WTC11 (cell line): ENCODE measurements around the gene GADL1. TPM values are rescaled to one million over a fixed set of nuclear protein-coding genes. Genes with fewer than 3 reads are reported as not detected.

Source experiments
- ATAC-seq: fragments of 200-7000 bp; cut with Tn5 transposase; 2 replicates; pipeline ENCODE4 v1.10.0; 2021; ENCODE audit warnings: mild to moderate bottlenecking, moderate library complexity
- CTCF ChIA-PET: fragments of 300-600 bp; sonication (Branson Sonifier 250); formaldehyde crosslinking; loops from one replicate; lab custom pipeline; 2021; ENCODE audit warnings: antibody characterized with exemption; lab: Charles Lee
- POLR2A ChIA-PET: fragments of 350-600 bp; sonication (Branson Sonifier 250); formaldehyde crosslinking; loops from one replicate; lab custom pipeline; 2021; ENCODE audit warnings: antibody characterized with exemption; lab: Charles Lee
- DNase-seq: peaks from one replicate; pipeline ENCODE4 v3.0.0; 2021; ENCODE audit warnings: low spot score
- H3K27ac Mint-ChIP-seq: 2 replicates; pipeline ENCODE4 v1.8.0; 2021; ENCODE audit warnings: mixed read lengths
- H3K27me3 Mint-ChIP-seq: 2 replicates; pipeline ENCODE4 v1.8.0; 2021; ENCODE audit warnings: low read depth, mild to moderate bottlenecking, moderate library complexity, mixed read lengths
- H3K36me3 Mint-ChIP-seq: 2 replicates; pipeline ENCODE4 v1.8.0; 2021; ENCODE audit warnings: mixed read lengths
- H3K4me1 Mint-ChIP-seq: 2 replicates; pipeline ENCODE4 v1.8.0; 2022; ENCODE audit warnings: mixed read lengths
- H3K4me3 Mint-ChIP-seq: 2 replicates; pipeline ENCODE4 v1.8.0; 2021; ENCODE audit warnings: mild to moderate bottlenecking, moderate library complexity, mixed read lengths
- H3K9me3 Mint-ChIP-seq: 2 replicates; pipeline ENCODE4 v1.8.0; 2021; ENCODE audit warnings: mixed read lengths
- CREB1 ChIP-seq: sonication (generic); formaldehyde crosslinking; IDR thresholded peaks from 2 replicates; pipeline ENCODE4 v1.8.0; 2023; ENCODE audit warnings: mild to moderate bottlenecking, missing genetic modification reagents
- ELF4 ChIP-seq: sonication (generic); formaldehyde crosslinking; IDR thresholded peaks from 2 replicates; pipeline ENCODE4 v1.8.1; 2022; ENCODE audit warnings: low read depth, mild to moderate bottlenecking, moderate library complexity, missing genetic modification reagents
- EMX1 ChIP-seq: fragments of 250-450 bp; sonication (Bioruptor Pico); IDR thresholded peaks from 2 replicates; pipeline ENCODE4 v1.8.0; 2021; ENCODE audit warnings: mild to moderate bottlenecking
- ETV6 ChIP-seq: sonication (generic); formaldehyde crosslinking; IDR thresholded peaks from 2 replicates; pipeline ENCODE4 v1.8.1; 2022; ENCODE audit warnings: mild to moderate bottlenecking, missing genetic modification reagents
- FOXJ3 ChIP-seq: sonication (generic); formaldehyde crosslinking; IDR thresholded peaks from 2 replicates; pipeline ENCODE4 v1.9.0; 2021; ENCODE audit warnings: missing genetic modification reagents, mild to moderate bottlenecking, borderline replicate concordance
- FOXP1 ChIP-seq: sonication (generic); formaldehyde crosslinking; IDR thresholded peaks from 2 replicates; pipeline ENCODE4 v1.8.0; 2022; ENCODE audit warnings: missing genetic modification reagents, mild to moderate bottlenecking, moderate library complexity, borderline replicate concordance
- GTF2I ChIP-seq: fragments of 250-450 bp; sonication (Bioruptor Pico); conservative IDR thresholded peaks from 2 replicates; pipeline ENCODE4 v1.4.0; 2021; ENCODE audit warnings: mild to moderate bottlenecking
- HMGA2 ChIP-seq: fragments of 250-450 bp; sonication (Bioruptor Pico); IDR thresholded peaks from 2 replicates; pipeline ENCODE4 v1.4.0; 2021; ENCODE audit warnings: mild to moderate bottlenecking, moderate library complexity
- IRF2 ChIP-seq: sonication (generic); formaldehyde crosslinking; IDR thresholded peaks from 2 replicates; pipeline ENCODE4 v1.8.0; 2022; ENCODE audit warnings: low read depth, missing genetic modification reagents, borderline replicate concordance
- NFYB ChIP-seq: sonication (generic); formaldehyde crosslinking; conservative IDR thresholded peaks from 2 replicates; pipeline ENCODE4 v1.8.0; 2022; ENCODE audit warnings: low read depth, missing genetic modification reagents
- NR2C2 ChIP-seq: sonication (generic); formaldehyde crosslinking; IDR thresholded peaks from 2 replicates; pipeline ENCODE4 v1.8.0; 2022; ENCODE audit warnings: mild to moderate bottlenecking, missing genetic modification reagents
- PRRX2 ChIP-seq: fragments of 250-450 bp; sonication (Bioruptor Pico); IDR thresholded peaks from 2 replicates; pipeline ENCODE4 v1.8.0; 2021; ENCODE audit warnings: mild to moderate bottlenecking
- SOX15 ChIP-seq: fragments of 250-450 bp; sonication (Bioruptor Pico); IDR thresholded peaks from 2 replicates; pipeline ENCODE4 v1.9.0; 2021; ENCODE audit warnings: mild to moderate bottlenecking
- TCF7 ChIP-seq: sonication (generic); formaldehyde crosslinking; IDR thresholded peaks from 2 replicates; pipeline ENCODE4 v1.8.0; 2022; ENCODE audit warnings: mild to moderate bottlenecking, low read depth, missing genetic modification reagents, moderate library complexity
- ZNF232 ChIP-seq: sonication (generic); formaldehyde crosslinking; IDR thresholded peaks from 2 replicates; pipeline ENCODE4 v1.8.0; 2022; ENCODE audit warnings: mild to moderate bottlenecking, missing genetic modification reagents
- total RNA-seq: library from RNA; stranded (reverse); gene quantifications from 3 replicates; pipeline ENCODE4 v1.2.3, GENCODE V29; 2021
- TF ChIP-seq, protein P1 (sequence below): fragments of 200-600 bp; IDR thresholded peaks from 2 replicates; pipeline ENCODE4 v1.8.0; 2022; ENCODE audit warnings: antibody characterized with exemption
- TF ChIP-seq, protein P2 (sequence below): sonication (generic); formaldehyde crosslinking; IDR thresholded peaks from 2 replicates; pipeline ENCODE4 v1.8.0; 2022; ENCODE audit warnings: mild to moderate bottlenecking, missing genetic modification reagents
- TF ChIP-seq, protein P3 (sequence below): fragments of 250-450 bp; sonication (Bioruptor Pico); conservative IDR thresholded peaks from 2 replicates; pipeline ENCODE4 v1.9.0; 2021; ENCODE audit warnings: mild to moderate bottlenecking
- TF ChIP-seq, protein P4 (sequence below): sonication (generic); formaldehyde crosslinking; IDR thresholded peaks from 2 replicates; pipeline ENCODE4 v1.8.1; 2023; ENCODE audit warnings: mild to moderate bottlenecking, missing genetic modification reagents
- TF ChIP-seq, protein P5 (sequence below): fragments of 250-450 bp; sonication (Bioruptor Pico); IDR thresholded peaks from 2 replicates; pipeline ENCODE4 v1.8.0; 2021; ENCODE audit warnings: mild to moderate bottlenecking
- TF ChIP-seq, protein P6 (sequence below): sonication (generic); formaldehyde crosslinking; IDR thresholded peaks from 2 replicates; pipeline ENCODE4 v1.8.1; 2023; ENCODE audit warnings: mild to moderate bottlenecking, missing genetic modification reagents, moderate library complexity
- TF ChIP-seq, protein P7 (sequence below): sonication (generic); formaldehyde crosslinking; IDR thresholded peaks from 2 replicates; pipeline ENCODE4 v1.8.0; 2022; ENCODE audit warnings: mild to moderate bottlenecking, missing genetic modification reagents
- TF ChIP-seq, protein P8 (sequence below): sonication (generic); formaldehyde crosslinking; IDR thresholded peaks from 2 replicates; pipeline ENCODE4 v1.8.1; 2022; ENCODE audit warnings: low read depth, mild to moderate bottlenecking, moderate library complexity, missing genetic modification reagents, borderline replicate concordance

The GADL1 gene
- total RNA-seq, 1 experiment from 2014 or later, result 0.15 TPM

DNA sequence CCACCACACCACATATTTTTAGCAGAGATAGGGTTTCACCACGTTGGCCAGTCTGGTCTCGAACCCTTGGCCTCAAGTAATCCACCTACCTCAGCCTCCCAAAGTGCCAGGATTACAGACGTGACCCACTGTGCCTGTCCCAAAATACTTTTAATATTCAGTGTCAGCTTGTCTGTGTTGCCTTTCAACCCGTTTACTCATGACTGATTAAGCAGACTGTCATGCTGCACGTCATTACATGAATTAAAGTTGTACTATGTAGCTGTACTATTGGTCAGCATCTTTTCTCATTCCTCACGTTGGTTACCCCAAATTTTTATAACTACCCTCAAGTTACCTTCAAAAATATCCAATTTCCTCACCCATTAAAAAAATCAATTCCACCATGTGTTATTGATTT is 48.7 kb upstream of the GADL1 start (continued):
- TF ChIP-seq, protein P1, sequence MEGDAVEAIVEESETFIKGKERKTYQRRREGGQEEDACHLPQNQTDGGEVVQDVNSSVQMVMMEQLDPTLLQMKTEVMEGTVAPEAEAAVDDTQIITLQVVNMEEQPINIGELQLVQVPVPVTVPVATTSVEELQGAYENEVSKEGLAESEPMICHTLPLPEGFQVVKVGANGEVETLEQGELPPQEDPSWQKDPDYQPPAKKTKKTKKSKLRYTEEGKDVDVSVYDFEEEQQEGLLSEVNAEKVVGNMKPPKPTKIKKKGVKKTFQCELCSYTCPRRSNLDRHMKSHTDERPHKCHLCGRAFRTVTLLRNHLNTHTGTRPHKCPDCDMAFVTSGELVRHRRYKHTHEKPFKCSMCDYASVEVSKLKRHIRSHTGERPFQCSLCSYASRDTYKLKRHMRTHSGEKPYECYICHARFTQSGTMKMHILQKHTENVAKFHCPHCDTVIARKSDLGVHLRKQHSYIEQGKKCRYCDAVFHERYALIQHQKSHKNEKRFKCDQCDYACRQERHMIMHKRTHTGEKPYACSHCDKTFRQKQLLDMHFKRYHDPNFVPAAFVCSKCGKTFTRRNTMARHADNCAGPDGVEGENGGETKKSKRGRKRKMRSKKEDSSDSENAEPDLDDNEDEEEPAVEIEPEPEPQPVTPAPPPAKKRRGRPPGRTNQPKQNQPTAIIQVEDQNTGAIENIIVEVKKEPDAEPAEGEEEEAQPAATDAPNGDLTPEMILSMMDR, result no peak
- TF ChIP-seq FOXJ3 (CRISPR knock-in tag), result no peak
- no peak for TF ChIP-seq NFYB (CRISPR knock-in tag)
- TF ChIP-seq HMGA2 (CRISPR knock-in tag), result no peak
- TF ChIP-seq PRRX2 (CRISPR knock-in tag), result no peak

DNA sequence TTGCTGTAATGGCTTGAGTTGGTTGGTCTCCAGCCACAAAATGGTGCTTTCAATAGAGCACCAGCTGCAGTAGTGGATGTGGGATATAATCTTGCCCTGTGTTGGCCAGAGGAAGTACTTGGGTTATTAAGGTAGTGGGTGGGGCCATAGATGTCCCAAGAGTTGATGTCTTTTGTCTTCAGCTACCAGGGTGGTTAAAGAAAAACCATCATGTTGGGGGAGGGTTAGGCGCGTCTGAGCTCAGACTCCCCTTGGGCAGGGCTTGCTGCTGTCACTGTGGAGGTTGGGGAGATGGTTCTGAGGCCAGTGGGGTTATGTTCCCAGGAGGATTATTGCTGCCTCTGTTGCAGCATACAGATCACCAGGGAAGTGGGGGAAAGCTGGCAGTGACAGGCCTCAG is 46.9 kb upstream of the GADL1 start:
- ATAC-seq, result no peak
- TF ChIP-seq, protein P2, sequence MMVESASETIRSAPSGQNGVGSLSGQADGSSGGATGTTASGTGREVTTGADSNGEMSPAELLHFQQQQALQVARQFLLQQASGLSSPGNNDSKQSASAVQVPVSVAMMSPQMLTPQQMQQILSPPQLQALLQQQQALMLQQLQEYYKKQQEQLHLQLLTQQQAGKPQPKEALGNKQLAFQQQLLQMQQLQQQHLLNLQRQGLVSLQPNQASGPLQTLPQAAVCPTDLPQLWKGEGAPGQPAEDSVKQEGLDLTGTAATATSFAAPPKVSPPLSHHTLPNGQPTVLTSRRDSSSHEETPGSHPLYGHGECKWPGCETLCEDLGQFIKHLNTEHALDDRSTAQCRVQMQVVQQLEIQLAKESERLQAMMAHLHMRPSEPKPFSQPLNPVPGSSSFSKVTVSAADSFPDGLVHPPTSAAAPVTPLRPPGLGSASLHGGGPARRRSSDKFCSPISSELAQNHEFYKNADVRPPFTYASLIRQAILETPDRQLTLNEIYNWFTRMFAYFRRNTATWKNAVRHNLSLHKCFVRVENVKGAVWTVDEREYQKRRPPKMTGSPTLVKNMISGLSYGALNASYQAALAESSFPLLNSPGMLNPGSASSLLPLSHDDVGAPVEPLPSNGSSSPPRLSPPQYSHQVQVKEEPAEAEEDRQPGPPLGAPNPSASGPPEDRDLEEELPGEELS, result no peak
- TF ChIP-seq, protein P3, sequence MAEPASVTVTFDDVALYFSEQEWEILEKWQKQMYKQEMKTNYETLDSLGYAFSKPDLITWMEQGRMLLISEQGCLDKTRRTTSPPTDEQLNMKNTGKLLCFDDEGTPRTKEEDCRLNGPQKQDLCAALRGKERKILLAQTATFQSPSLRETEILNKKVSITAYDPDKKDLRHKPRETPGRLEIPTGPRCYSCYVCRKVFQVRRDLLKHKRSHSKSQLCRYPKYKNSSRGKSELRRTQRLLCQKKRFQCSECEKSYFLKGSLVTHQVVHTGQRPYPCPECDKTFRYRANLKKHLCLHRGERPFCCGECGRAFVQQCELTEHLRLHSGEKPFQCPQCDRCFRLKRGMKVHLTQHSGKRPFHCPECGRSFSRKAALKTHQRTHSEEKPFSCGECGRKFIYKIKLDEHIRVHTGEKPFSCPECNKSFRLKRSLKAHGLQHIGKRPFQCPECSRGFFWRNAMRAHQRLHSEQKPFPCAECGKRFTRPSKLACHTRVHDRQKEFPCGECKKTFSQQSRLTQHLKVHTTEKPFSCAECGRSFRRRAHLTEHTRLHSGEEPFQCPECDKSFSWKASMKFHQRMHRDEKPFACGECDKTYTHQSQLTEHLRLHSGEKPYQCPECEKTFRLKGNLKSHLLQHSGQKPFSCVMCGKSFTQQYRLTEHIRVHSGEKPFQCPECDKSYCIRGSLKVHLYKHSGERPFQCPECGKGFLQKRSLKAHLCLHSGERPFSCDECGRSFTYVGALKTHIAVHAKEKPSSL (CRISPR knock-in tag), result no peak
- TF ChIP-seq EMX1 (no peak), FOXJ3 (CRISPR knock-in tag) (no peak), ELF4 (no peak), GTF2I (CRISPR knock-in tag) (no peak), ETV6 (CRISPR knock-in tag) (no peak), TCF7 (CRISPR knock-in tag) (no peak)
- TF ChIP-seq, protein P4, sequence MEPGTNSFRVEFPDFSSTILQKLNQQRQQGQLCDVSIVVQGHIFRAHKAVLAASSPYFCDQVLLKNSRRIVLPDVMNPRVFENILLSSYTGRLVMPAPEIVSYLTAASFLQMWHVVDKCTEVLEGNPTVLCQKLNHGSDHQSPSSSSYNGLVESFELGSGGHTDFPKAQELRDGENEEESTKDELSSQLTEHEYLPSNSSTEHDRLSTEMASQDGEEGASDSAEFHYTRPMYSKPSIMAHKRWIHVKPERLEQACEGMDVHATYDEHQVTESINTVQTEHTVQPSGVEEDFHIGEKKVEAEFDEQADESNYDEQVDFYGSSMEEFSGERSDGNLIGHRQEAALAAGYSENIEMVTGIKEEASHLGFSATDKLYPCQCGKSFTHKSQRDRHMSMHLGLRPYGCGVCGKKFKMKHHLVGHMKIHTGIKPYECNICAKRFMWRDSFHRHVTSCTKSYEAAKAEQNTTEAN (CRISPR knock-in tag), result no peak
- TF ChIP-seq, all 79 proteins: peak for 0
- H3K27ac Mint-ChIP-seq, result no peak overlapping the region
- H3K9me3 Mint-ChIP-seq, result peaks cover 21% of the 10 kb centered on the region
- no peak for DNase-seq
- no peaks in the 10 kb centered on the region for H3K27me3 Mint-ChIP-seq
- ChIA-PET CTCF (no interaction called here), POLR2A (no interaction called here)
- H3K36me3 Mint-ChIP-seq, result no peaks in the 10 kb centered on the region
- peaks cover 7% of the 10 kb centered on the region; the same call in 1 of the 2 replicates for H3K4me1 Mint-ChIP-seq
- no peak overlapping the region for H3K4me3 Mint-ChIP-seq

DNA sequence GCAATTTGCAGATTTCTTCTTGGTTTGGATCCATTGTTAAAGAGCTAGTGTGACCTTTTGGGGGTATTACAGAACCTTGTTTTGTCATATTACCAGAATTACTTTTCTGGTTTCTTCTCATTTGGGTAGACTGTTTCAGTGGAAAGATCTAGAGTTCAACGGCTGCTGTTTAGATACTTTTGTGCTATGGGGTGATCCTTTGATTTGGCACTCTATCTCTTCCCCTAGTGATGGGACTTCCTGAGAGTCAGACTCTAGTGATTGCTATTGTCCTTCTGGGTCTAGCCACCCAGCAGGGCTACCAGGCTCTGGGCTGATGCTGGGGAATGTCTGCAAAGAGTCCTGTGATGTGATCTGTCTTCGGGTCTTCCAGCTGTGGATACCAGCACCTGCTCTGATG is 46.3 kb upstream of the GADL1 start:
- Mint-ChIP-seq H3K27me3 (no peaks in the 10 kb centered on the region), H3K27ac (no peak overlapping the region), H3K4me1 (peaks cover 7% of the 10 kb centered on the region; the same call in 1 of the 2 replicates), H3K4me3 (no peak overlapping the region), H3K36me3 (no peaks in the 10 kb centered on the region), H3K9me3 (peaks cover 27% of the 10 kb centered on the region)
- CTCF ChIA-PET, result no interaction called here
- no peak for DNase-seq
- ATAC-seq, result no peak
- POLR2A ChIA-PET, result no interaction called here
- TF ChIP-seq IRF2 (CRISPR knock-in tag) (no peak), FOXP1 (no peak), ZNF232 (CRISPR knock-in tag) (no peak), SOX15 (CRISPR knock-in tag) (no peak), ETV6 (CRISPR knock-in tag) (no peak), NR2C2 (CRISPR knock-in tag) (no peak), HMGA2 (CRISPR knock-in tag) (no peak), GTF2I (CRISPR knock-in tag) (no peak), CREB1 (no peak), FOXJ3 (CRISPR knock-in tag) (no peak), PRRX2 (CRISPR knock-in tag) (no peak)
- TF ChIP-seq, protein P5, sequence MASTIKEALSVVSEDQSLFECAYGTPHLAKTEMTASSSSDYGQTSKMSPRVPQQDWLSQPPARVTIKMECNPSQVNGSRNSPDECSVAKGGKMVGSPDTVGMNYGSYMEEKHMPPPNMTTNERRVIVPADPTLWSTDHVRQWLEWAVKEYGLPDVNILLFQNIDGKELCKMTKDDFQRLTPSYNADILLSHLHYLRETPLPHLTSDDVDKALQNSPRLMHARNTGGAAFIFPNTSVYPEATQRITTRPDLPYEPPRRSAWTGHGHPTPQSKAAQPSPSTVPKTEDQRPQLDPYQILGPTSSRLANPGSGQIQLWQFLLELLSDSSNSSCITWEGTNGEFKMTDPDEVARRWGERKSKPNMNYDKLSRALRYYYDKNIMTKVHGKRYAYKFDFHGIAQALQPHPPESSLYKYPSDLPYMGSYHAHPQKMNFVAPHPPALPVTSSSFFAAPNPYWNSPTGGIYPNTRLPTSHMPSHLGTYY (CRISPR knock-in tag), result no peak
- TF ChIP-seq, protein P6, sequence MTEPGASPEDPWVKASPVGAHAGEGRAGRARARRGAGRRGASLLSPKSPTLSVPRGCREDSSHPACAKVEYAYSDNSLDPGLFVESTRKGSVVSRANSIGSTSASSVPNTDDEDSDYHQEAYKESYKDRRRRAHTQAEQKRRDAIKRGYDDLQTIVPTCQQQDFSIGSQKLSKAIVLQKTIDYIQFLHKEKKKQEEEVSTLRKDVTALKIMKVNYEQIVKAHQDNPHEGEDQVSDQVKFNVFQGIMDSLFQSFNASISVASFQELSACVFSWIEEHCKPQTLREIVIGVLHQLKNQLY, result no peak
- TF ChIP-seq, protein P7, sequence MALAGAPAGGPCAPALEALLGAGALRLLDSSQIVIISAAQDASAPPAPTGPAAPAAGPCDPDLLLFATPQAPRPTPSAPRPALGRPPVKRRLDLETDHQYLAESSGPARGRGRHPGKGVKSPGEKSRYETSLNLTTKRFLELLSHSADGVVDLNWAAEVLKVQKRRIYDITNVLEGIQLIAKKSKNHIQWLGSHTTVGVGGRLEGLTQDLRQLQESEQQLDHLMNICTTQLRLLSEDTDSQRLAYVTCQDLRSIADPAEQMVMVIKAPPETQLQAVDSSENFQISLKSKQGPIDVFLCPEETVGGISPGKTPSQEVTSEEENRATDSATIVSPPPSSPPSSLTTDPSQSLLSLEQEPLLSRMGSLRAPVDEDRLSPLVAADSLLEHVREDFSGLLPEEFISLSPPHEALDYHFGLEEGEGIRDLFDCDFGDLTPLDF (CRISPR knock-in tag), result no peak
- TF ChIP-seq, protein P8, sequence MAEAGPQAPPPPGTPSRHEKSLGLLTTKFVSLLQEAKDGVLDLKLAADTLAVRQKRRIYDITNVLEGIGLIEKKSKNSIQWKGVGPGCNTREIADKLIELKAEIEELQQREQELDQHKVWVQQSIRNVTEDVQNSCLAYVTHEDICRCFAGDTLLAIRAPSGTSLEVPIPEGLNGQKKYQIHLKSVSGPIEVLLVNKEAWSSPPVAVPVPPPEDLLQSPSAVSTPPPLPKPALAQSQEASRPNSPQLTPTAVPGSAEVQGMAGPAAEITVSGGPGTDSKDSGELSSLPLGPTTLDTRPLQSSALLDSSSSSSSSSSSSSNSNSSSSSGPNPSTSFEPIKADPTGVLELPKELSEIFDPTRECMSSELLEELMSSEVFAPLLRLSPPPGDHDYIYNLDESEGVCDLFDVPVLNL (CRISPR knock-in tag), result no peak
